Omental fat pad (tissue), 4 donors: Measurements from ENCODE around the gene PRKCD. TPM values are rescaled to one million over a fixed set of nuclear protein-coding genes. Genes with fewer than 3 reads are reported as not detected.

ENCODE experiments used
- ATAC-seq: fragments of 150-250 bp; one replicate; pipeline ENCODE4 v1.9.1; 2016; ENCODE audit warnings: mild to moderate bottlenecking, moderate library complexity; ENCODE audit not compliant: low FRiP score
- DNase-seq: peaks from one replicate; pipeline ENCODE4 v3.0.0-alpha.2; 2019; ENCODE audit warnings: low spot score
- total RNA-seq, 4 donors: library from RNA; depleted of rRNA; stranded (reverse); fragments of >200 nt; gene quantifications; one replicate each; pipeline ENCODE4 v1.1.0, GENCODE V29; 2016
- TF ChIP-seq, protein P1 (sequence below), 3 donors: fragments of 450-650 bp; IDR thresholded peaks; one replicate each; pipeline ENCODE4 v1.5.1; 2016 to 2017; ENCODE audit warnings: antibody characterized with exemption in 3 of 3, mild to moderate bottlenecking in 3 of 3, moderate library complexity in 2 of 3

Gene PRKCD
- total RNA-seq, 4 donors from 2014 or later: 21.5 to 39.9 (median 30.3) TPM

- TF ChIP-seq, protein P1, sequence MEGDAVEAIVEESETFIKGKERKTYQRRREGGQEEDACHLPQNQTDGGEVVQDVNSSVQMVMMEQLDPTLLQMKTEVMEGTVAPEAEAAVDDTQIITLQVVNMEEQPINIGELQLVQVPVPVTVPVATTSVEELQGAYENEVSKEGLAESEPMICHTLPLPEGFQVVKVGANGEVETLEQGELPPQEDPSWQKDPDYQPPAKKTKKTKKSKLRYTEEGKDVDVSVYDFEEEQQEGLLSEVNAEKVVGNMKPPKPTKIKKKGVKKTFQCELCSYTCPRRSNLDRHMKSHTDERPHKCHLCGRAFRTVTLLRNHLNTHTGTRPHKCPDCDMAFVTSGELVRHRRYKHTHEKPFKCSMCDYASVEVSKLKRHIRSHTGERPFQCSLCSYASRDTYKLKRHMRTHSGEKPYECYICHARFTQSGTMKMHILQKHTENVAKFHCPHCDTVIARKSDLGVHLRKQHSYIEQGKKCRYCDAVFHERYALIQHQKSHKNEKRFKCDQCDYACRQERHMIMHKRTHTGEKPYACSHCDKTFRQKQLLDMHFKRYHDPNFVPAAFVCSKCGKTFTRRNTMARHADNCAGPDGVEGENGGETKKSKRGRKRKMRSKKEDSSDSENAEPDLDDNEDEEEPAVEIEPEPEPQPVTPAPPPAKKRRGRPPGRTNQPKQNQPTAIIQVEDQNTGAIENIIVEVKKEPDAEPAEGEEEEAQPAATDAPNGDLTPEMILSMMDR (IDR thresholded peaks at IDR 0.05): no peak
- ATAC-seq: no peak
- no peak for DNase-seq
Observed at GRCh38 chr3:53230041-53230621, 69.1 kb downstream of the PRKCD start.

DNA sequence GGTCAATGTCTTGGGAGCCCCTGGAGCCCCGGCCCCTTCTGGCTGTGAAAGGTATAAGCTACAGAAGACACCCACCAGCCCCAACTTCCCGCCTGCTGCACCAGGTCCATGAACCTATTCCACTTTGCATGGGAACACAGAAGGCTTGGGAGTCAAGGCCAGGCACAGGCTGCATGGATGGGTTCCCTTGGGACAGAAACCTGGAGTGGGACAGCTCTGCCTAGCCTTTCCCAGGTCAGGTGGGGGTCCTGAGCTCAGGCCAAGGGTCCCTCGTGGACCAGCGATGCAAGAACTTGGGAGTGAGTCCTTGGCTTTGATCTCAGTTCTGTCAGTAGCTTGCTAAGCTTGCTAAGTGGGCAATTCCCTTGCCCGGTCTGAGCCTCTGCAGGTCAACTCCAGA is 69.8 kb downstream of the PRKCD start:
- ATAC-seq: no peak
- DNase-seq: no peak
- TF ChIP-seq, protein P1 (IDR thresholded peaks at IDR 0.05): no peak

DNA sequence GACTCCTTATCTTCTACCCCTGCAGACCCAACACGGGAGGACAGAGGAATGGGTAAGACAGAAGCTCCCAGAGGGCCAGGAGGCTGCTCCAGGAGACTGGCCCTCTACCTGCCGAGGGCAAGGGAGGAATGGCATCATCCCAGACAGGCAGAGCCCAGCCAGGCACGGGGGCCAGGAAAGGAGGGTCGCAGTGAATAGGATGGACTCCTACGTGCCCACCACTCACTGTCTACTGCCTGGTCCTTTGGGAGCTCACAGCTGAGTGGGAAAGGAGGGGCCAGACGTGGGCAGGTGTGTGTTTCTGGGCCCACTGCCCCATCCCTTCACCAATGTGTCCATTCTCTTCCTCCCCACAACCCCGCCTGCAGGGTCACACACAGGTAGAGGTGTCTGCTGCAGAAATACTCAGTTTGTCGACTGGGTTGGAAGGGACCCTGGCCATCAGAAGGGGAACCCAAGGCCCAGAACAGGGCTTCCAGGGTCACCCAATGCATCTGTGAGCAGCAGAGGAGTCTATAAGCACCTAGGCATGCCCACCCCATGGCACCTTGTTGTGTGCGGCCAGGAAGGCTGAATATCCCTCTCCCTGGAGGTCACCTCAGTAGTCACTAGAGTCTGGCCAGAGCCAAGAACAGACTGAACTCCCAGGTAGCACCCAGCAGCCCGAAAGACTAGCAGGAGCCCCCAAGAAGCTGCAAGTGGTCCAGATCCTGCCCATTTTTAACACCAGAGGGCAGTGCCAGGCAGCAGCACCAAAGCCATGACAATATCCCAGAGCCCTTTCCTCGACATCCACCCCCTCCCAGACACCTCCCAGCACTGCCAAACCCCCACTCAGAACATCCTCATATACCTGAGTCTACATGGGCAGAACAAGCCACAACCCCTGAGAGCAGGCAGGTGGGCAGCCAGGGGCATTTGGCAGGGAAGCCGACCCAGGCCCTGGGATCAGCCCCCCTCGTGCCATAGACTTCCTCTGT is 70.8 kb downstream of the PRKCD start:
- no peak for ATAC-seq
- no peak for DNase-seq
- TF ChIP-seq, protein P1 (IDR thresholded peaks at IDR 0.05): no peak

- TF ChIP-seq, protein P1 (IDR thresholded peaks at IDR 0.05): no peak
- ATAC-seq: no peak
- no peak for DNase-seq
Observed at GRCh38 chr3:53232641-53233377, 71.8 kb downstream of the PRKCD start.

GRCh38 chr3:53234130-53234840 is 73.3 kb downstream of the PRKCD start:
- ATAC-seq (no peak), DNase-seq (no peak)

DNA sequence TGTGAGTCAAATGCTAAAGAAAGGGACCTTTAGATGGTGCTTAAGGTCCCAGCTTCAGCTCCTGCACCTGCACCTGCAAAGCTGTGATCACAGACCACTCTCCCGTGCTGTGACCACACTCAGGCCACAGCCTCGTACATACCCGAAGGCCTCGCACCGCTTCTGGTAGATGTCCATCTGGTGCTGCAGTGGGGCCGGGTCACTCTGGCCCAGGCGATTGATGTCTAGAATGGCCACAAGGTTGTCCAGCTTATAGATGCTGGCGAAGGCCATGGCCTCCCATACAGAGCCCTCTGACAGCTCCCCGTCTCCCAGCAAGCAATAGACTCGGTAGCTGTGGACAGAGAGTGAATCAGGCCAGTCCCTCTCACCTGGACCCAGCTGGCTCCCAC is 73.8 kb downstream of the PRKCD start:
- TF ChIP-seq, protein P1 (IDR thresholded peaks at IDR 0.05): no peak
- DNase-seq (no peak), ATAC-seq (no peak)

More at GRCh38 chr3:53234130-53234840, 73.3 kb downstream of the PRKCD start:
- TF ChIP-seq, protein P1 (IDR thresholded peaks at IDR 0.05): no peak
